Measurements from ENCODE around the gene ARRDC1.
"Not testable (repeated sequence)": the region's sequence is repeated elsewhere in the genome, so short reads cannot be mapped to it uniquely, and the experiment has no call there.

The ARRDC1 gene

DNA sequence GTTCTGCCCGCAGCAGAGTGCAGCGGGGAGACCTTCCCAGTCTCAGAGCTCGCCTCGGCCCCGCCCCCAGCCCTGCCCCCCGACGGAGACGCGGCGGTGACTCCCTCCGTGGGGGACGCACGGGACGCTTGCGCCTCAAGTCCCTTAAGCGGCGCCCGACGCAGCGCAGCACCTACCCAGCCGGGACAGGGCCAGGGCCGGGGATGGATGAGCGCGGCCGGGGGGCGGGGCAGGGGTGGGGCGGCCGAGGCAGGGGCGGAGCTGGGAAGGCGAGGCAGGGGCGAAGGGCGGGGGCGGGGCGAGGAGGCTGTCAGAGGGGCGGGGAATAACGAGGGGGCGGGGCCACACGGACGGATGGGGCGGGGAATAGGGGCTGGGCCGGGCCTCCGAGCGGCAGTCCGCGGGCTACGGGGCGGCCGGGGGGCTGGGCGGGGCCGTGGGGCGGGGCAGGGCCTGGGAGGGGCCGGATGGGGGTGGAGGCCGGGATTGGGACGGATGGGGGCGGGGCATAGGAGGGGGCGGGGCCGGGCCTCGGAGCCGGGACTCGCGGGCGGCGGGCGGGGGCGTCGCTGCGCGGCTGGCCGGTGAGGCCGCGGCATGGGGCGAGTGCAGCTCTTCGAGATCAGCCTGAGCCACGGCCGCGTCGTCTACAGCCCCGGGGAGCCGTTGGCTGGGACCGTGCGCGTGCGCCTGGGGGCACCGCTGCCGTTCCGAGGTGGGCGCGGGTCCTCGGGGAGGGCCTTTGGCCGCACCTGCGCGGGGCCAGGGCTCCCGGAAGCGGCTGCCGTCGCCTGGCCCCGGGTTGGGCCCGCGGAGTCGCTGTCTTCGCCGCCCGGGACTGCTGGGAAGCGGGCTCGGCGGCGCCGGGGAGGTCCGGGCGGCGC is at the start of gene ARRDC1:
TSS of gene ARRDC1 (plus strand) at position 566 of the 884 bp plus-strand sequence. CDS start at position 598, 32 bp downstream.
- in situ Hi-C loops (cut with HindIII; ENCODE audit: low pct_unique_long_range_greater_than_20kb, low sequenced_read_pairs), result no loop called here
- DNase-seq (ENCODE audit: low read depth in 1 of 2, low spot score in 1 of 2), result peak; percentile 80 to 99
- TF ChIP-seq JUND (IDR thresholded peaks at IDR 0.05; ENCODE audit: low read depth), result no peak

DNA sequence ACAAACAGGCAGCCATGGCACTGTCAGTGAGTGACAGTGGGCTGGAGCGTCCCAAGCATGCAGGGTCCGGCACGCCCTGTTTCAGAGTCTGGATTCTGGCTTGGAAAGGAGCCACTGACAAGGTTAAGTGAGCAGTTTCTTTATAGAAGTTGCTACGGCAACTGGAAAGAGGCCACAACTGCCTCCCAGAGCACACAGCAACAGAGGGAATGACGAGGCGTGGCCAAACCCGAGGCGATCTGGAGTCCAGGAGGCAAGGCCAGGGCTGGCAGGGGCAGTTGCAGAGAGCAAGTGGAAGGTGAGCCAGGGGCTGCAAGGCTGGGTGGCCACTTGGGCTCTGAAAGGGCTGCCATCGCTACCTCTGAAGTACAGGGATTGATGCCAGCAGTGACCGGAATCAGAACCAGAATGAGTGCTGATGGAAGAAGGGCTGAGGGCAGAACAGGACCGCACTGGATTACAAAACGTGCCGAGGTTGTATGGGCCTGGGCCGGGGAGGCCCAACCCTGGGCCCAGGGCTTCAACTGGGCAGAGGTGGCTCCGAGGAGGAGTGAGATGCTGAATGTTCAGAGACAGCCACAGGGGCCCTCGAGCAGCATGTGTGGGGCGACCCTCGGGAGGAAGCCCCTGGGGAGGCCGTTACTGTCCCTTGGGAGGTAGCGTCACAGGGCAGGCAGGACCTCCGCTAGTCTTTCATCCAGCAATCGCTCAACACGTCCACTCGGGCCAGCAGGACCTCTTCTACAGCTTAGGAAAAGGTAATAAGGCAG is 49.2 kb upstream of the ARRDC1 start:
- in situ Hi-C loops (cut with HindIII; ENCODE audit: low pct_unique_long_range_greater_than_20kb, low sequenced_read_pairs), result no loop called here
- no peak for TF ChIP-seq JUND (IDR thresholded peaks at IDR 0.05; ENCODE audit: low read depth)
- DNase-seq (ENCODE audit: low read depth in 1 of 2, low spot score in 1 of 2), result no peak

DNA sequence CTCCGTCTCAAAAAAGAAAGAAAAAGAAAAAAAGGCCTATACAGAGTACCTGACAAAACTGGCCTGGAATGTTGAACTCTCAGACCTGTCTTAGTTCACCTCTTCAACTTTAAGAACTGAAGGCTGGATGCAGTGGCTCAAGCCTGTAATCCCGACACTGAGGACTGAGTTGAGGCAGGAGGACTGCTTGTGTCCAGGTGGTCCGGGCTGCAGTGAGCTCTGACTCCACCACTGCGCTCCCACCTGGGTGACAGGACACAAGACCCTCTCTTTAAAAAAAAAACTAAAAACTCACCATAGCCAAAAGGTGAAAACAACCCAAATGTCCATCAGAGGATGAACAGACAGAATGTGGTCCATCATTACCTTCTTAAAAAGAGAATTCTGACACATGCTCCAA is 47.4 kb upstream of the ARRDC1 start:
- in situ Hi-C loops (cut with HindIII; ENCODE audit: low pct_unique_long_range_greater_than_20kb, low sequenced_read_pairs), result no loop called here
- no peak for DNase-seq (ENCODE audit: low read depth in 1 of 2, low spot score in 1 of 2)
- TF ChIP-seq JUND (IDR thresholded peaks at IDR 0.05; ENCODE audit: low read depth), result no peak

DNA sequence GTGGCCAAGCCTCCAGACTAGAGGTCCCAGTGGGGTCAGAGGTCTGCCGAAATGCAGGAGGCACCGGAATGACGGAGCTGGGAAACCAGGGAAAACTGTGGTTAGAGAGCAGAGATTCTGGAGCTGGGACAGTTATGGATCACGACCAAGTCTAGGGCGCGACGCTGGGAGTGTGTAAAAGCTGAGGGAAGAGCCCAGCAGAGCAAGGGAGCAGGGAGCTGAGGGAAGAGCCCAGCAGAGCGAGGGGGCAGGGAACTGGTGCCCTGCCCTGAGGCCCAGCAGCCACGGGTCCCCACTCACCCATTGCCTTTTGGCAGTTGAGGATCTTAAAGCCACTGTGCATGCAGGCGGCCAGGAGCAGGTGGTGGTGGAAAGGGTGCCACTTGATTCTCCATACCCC is 41.4 kb upstream of the ARRDC1 start:
- no peak for TF ChIP-seq JUND (IDR thresholded peaks at IDR 0.05; ENCODE audit: low read depth)
- DNase-seq (ENCODE audit: low read depth in 1 of 2, low spot score in 1 of 2), result no peak
- in situ Hi-C loops (cut with HindIII; ENCODE audit: low pct_unique_long_range_greater_than_20kb, low sequenced_read_pairs), result no loop called here

GRCh38 chr9:137564817-137565411 is 40.6 kb upstream of the ARRDC1 start:
- no peak for DNase-seq (ENCODE audit: low read depth in 1 of 2, low spot score in 1 of 2)
- in situ Hi-C loops (cut with HindIII; ENCODE audit: low pct_unique_long_range_greater_than_20kb, low sequenced_read_pairs), result no loop called here
- TF ChIP-seq JUND (IDR thresholded peaks at IDR 0.05; ENCODE audit: low read depth), result no peak

- DNase-seq (ENCODE audit: low read depth in 1 of 2, low spot score in 1 of 2); in situ Hi-C loops (cut with HindIII; ENCODE audit: low pct_unique_long_range_greater_than_20kb, low sequenced_read_pairs): not testable (repeated sequence)
Measured at GRCh38 chr9:137568445-137568844, 37.0 kb upstream of the ARRDC1 start.

DNA sequence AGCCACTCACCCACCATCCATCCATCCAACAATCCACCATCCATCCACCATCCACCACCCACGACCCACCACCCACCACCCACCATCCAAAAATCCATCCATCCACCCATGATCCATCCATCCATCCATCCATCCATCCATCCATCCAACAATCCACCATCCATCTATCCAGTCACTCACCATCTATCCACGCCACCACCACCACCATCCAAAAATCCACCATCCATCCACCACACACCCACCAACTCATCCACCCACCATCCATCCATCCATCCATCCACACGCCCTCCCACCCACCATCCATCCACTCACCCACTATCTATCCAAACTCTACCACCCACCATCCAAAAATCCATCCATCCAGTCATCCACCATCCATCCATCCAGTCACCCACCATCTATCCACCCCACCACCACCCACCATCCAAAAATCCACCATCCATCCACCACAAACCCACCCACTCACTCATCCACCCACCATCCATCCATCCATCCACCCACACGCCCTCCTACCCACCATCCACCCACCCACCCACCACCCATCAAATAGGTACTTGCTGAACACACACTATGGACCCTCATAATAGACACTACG is 35.8 kb upstream of the ARRDC1 start:
- in situ Hi-C loops (cut with HindIII; ENCODE audit: low pct_unique_long_range_greater_than_20kb, low sequenced_read_pairs), result no loop called here
- TF ChIP-seq JUND (IDR thresholded peaks at IDR 0.05; ENCODE audit: low read depth), result no peak
- DNase-seq (ENCODE audit: low read depth in 1 of 2, low spot score in 1 of 2), result no peak

DNA sequence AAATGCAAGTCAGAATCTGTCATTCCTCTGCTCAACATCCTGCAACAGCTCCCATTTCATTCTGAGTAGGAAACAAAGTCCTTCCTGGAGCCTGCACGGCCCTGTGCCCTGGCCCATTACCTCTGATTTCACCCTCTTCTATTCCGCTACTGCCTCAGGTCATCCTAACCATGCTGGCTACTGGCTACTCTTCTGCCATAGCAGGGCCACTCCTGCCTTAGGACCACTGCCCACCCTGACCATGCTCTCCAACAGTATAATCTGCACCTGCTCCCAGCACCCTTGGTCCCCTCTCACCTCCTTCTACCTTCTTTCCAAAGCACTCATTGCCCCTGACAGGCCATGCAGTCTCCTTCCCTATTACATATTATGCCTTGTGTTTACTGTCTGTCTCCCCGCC is 34.9 kb upstream of the ARRDC1 start:
- no peak for TF ChIP-seq JUND (IDR thresholded peaks at IDR 0.05; ENCODE audit: low read depth)
- no peak for DNase-seq (ENCODE audit: low read depth in 1 of 2, low spot score in 1 of 2)
- in situ Hi-C loops (cut with HindIII; ENCODE audit: low pct_unique_long_range_greater_than_20kb, low sequenced_read_pairs), result no loop called here

DNA sequence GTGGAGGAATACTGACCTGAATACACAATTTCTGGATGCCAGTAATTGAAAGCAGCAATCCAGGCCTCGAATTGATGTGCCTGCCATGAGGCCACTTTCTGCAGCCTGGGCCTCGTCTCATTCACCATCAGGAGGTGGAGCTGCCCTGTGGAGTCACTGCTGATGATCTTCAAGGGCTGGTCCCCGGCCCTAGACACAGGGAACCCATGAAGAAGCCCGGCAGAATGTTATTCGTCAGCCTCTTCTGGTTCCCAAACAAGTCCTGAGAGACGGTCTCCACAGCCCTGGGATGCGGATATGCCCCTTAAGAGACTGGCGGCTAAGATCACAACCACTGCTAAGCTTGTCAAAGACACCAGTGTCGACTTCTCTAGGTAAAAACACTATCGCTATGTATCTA is 31.3 kb upstream of the ARRDC1 start:
- no peak for TF ChIP-seq JUND (IDR thresholded peaks at IDR 0.05; ENCODE audit: low read depth)
- no peak for DNase-seq (ENCODE audit: low read depth in 1 of 2, low spot score in 1 of 2)
- in situ Hi-C loops (cut with HindIII; ENCODE audit: low pct_unique_long_range_greater_than_20kb, low sequenced_read_pairs), result no loop called here

DNA sequence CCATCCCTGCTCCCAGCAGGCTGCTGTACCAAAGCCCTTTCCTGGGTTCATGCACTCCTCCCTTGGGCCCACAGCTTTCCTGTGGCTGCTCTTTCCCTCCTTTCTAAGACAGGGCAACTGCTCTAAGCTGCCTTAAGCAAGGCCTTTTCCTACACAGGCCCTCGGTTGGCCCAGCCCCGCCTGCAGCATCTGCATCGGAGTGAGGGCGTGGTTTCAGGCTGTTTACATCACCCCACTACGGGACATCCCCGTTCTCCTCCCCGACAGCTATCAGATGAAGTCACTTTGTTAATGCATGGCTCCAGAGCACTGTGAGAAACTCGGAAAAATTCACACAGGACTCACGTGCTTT is 30.1 kb upstream of the ARRDC1 start:
- DNase-seq (ENCODE audit: low read depth in 1 of 2, low spot score in 1 of 2), result no peak
- in situ Hi-C loops (cut with HindIII; ENCODE audit: low pct_unique_long_range_greater_than_20kb, low sequenced_read_pairs), result no loop called here
- TF ChIP-seq JUND (IDR thresholded peaks at IDR 0.05; ENCODE audit: low read depth), result no peak

DNA sequence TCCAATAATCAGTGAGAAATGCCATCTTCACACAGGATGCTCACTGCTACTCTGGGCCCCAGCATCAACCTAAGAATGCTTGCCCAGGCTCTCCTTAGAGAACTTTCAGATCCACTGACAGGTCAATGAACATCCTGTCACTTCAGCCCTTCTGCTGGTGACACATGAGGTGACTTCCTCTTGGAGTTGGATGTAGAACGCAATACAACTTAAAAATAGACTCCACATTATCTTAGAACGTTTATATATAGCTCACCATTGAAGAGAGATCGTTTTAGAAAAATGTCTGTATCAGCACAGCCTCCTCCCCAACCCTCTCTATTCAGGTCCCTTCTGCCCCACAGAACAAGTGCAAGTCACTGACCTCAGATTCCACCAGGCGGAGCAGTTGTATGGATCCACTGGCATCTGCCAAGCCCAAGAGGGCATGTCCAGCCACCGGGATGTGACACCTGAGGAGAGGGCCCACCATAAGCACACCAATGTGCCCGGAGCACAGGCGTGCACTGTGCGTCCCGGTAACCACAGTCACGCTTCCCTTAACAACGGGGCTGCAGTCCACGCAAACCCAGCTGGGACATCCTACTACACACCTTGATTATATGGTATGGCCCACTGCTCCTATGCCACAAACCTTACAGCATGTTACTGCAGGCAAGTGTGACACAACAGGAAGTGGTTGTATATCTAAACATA is 29.6 kb upstream of the ARRDC1 start:
- no peak for TF ChIP-seq JUND (IDR thresholded peaks at IDR 0.05; ENCODE audit: low read depth)
- in situ Hi-C loops (cut with HindIII; ENCODE audit: low pct_unique_long_range_greater_than_20kb, low sequenced_read_pairs), result no loop called here
- DNase-seq (ENCODE audit: low read depth in 1 of 2, low spot score in 1 of 2), result peak in 1 of 2 experiments; percentile 46
